ENCODE measurements around the gene TRMT10C. TPM values are rescaled to one million over a fixed set of nuclear protein-coding genes. Genes with fewer than 3 reads are reported as not detected.

Gene TRMT10C
- total RNA-seq, 1 experiment from 2014 or later = 32.5 TPM

GRCh38 chr3:101531473-101532086 is 30.1 kb upstream of the TRMT10C start:
- no peak for TF ChIP-seq CTCF (IDR thresholded peaks at IDR 0.05; ENCODE audit: unreplicated experiment)
- no peaks in the 10 kb centered on the region for H3K27me3 Mint-ChIP-seq (ENCODE audit: insufficient read depth, unreplicated experiment)
- ChIA-PET POLR2A (interaction anchor here (0.7 kb wide), 1 partner anchor 270 kb away, joined by 3 read pairs; no protein-coding TSS in a partner anchor), CTCF (no interaction called here)
- no TSS peak for BruUV-seq (replicated peaks)
- intact Hi-C loops (cut with micrococcal nuclease) = no loop called here
- no peaks in the 10 kb centered on the region for H3K36me3 Mint-ChIP-seq (ENCODE audit: insufficient read depth, unreplicated experiment)
- no peak for DNase-seq (ENCODE audit: unreplicated experiment)
- no peak overlapping the region for H3K27ac Mint-ChIP-seq (ENCODE audit: low read depth, unreplicated experiment)
- H3K9me3 Mint-ChIP-seq (ENCODE audit: unreplicated experiment) = no peaks in the 10 kb centered on the region
- no peak overlapping the region for H3K4me3 Mint-ChIP-seq (ENCODE audit: unreplicated experiment)
- H3K4me1 Mint-ChIP-seq (ENCODE audit: insufficient read depth, unreplicated experiment) = peaks cover 16% of the 10 kb centered on the region

GRCh38 chr3:101532783-101533602 is 28.7 kb upstream of the TRMT10C start:
- H3K4me3 Mint-ChIP-seq (ENCODE audit: unreplicated experiment) = no peak overlapping the region

GRCh38 chr3:101533603-101533968 is 28.1 kb upstream of the TRMT10C start:
- POLR2A ChIA-PET = no interaction called here
- no peak for DNase-seq (ENCODE audit: unreplicated experiment)
- intact Hi-C loops (cut with micrococcal nuclease) = no loop called here
- H3K27ac Mint-ChIP-seq (ENCODE audit: low read depth, unreplicated experiment) = no peak overlapping the region
- no peaks in the 10 kb centered on the region for H3K36me3 Mint-ChIP-seq (ENCODE audit: insufficient read depth, unreplicated experiment)
- BruUV-seq (replicated peaks) = no TSS peak
- no peak for TF ChIP-seq CTCF (IDR thresholded peaks at IDR 0.05; ENCODE audit: unreplicated experiment)
- H3K27me3 Mint-ChIP-seq (ENCODE audit: insufficient read depth, unreplicated experiment) = peaks cover 11% of the 10 kb centered on the region
- CTCF ChIA-PET = no interaction called here
- H3K4me3 Mint-ChIP-seq (ENCODE audit: unreplicated experiment) = no peak overlapping the region
- peaks cover 16% of the 10 kb centered on the region for H3K4me1 Mint-ChIP-seq (ENCODE audit: insufficient read depth, unreplicated experiment)
- no peaks in the 10 kb centered on the region for H3K9me3 Mint-ChIP-seq (ENCODE audit: unreplicated experiment)

More at GRCh38 chr3:101532783-101533602, 28.7 kb upstream of the TRMT10C start:
- ChIA-PET POLR2A (no interaction called here), CTCF (no interaction called here)
- Mint-ChIP-seq H3K27me3 (ENCODE audit: insufficient read depth, unreplicated experiment) (peaks cover 6% of the 10 kb centered on the region), H3K4me1 (ENCODE audit: insufficient read depth, unreplicated experiment) (peaks cover 16% of the 10 kb centered on the region), H3K9me3 (ENCODE audit: unreplicated experiment) (no peaks in the 10 kb centered on the region), H3K27ac (ENCODE audit: low read depth, unreplicated experiment) (no peak overlapping the region), H3K36me3 (ENCODE audit: insufficient read depth, unreplicated experiment) (no peaks in the 10 kb centered on the region)
- no peak for DNase-seq (ENCODE audit: unreplicated experiment)
- intact Hi-C loops (cut with micrococcal nuclease) = no loop called here
- no TSS peak for BruUV-seq (replicated peaks)
- TF ChIP-seq CTCF (IDR thresholded peaks at IDR 0.05; ENCODE audit: unreplicated experiment) = no peak

GRCh38 chr3:101535221-101535620 is 26.4 kb upstream of the TRMT10C start:
- H3K27me3 Mint-ChIP-seq (ENCODE audit: insufficient read depth, unreplicated experiment) = peaks cover 28% of the 10 kb centered on the region
- no peak overlapping the region for H3K4me3 Mint-ChIP-seq (ENCODE audit: unreplicated experiment)
- H3K4me1 Mint-ChIP-seq (ENCODE audit: insufficient read depth, unreplicated experiment) = peaks cover 16% of the 10 kb centered on the region
- DNase-seq (ENCODE audit: unreplicated experiment) = no peak
- no peak for TF ChIP-seq CTCF (IDR thresholded peaks at IDR 0.05; ENCODE audit: unreplicated experiment)
- no peaks in the 10 kb centered on the region for H3K9me3 Mint-ChIP-seq (ENCODE audit: unreplicated experiment)
- intact Hi-C loops (cut with micrococcal nuclease) = no loop called here
- no TSS peak for BruUV-seq (replicated peaks)
- H3K36me3 Mint-ChIP-seq (ENCODE audit: insufficient read depth, unreplicated experiment) = no peaks in the 10 kb centered on the region
- CTCF ChIA-PET = interaction anchor here (0.9 to 1.5 kb wide), 2 partner anchors 15 to 214 kb away, joined by 3 to 5 read pairs; no protein-coding TSS in a partner anchor
- POLR2A ChIA-PET = no interaction called here
- H3K27ac Mint-ChIP-seq (ENCODE audit: low read depth, unreplicated experiment) = no peak overlapping the region

Data from MCF 10A (cell line).